Measurements from ENCODE around the gene DAZAP1. TPM values are rescaled to one million over a fixed set of nuclear protein-coding genes. Genes with fewer than 3 reads are reported as not detected.

DAZAP1 gene
- total RNA-seq, 1 experiment from 2014 or later = 165 TPM

DNA sequence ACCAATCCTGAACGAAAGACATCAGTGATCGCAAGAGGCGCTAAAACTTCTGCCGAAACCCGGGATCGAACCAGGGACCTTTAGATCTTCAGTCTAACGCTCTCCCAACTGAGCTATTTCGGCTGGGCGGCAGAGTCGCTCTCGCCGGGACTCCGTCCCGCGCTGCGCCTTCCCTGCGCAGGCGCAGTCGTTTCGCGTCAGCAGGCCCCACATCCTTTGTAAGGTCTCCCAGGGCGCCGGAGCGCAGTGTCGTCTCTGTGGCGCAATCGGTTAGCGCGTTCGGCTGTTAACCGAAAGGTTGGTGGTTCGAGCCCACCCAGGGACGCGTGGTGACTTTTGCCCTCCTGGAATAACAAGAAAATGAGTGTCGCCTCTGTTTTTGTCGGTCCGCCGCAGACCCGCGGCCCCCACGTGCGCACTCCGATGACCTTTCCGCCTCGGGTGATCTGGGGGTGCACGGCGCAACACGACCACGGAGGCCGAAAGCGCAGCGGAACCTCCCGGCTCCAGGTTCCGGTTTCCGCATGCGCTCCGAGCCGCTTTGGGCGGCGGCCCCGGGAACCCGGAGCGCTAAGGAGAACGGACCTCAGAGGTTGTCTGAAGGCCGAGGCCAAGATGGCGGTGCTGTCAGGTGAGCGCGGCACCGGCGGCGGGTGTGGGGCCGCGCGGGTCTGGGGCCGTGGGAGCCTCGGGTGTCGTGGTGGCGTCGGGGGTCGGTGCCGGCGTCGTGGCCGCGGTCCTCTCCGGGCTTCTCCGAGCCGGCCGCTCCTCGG, 23.9 kb upstream of the DAZAP1 start, which contains the start of gene NDUFS7:
NDUFS7 (plus strand) TSS at position 596 of the 773 bp plus-strand sequence; CDS start at position 616, 20 bp downstream.
- Histone ChIP-seq H3K36me3 (ENCODE audit: control insufficient read depth, insufficient read depth, low read length) (no peaks in the 10 kb centered on the region; the same call in 1 of the 2 replicates), H3K27me3 (replicated peaks; ENCODE audit: control insufficient read depth, insufficient read depth, low read length) (no peaks in the 10 kb centered on the region), H3K9me3 (no peaks in the 10 kb centered on the region), H3K4me1 (0 out of 2 replicates have a peak, but pooled peaks cover 3% of the 10 kb centered on the region), H3K4me3 (ENCODE audit: low read depth, low read length) (peak within 1 kb of the TSS; percentile 97)
- ChIA-PET POLR2A (no interaction called here), CTCF (interaction anchor here (0.8 to 1.0 kb wide), 2 partner anchors 29 to 117 kb away, joined by 3 read pairs; no protein-coding TSS in a partner anchor)
- peaks cover 29% of the 10 kb centered on the region for H3K36me3 Mint-ChIP-seq (ENCODE audit: insufficient read depth, unreplicated experiment)
- H3K4me1 Mint-ChIP-seq (ENCODE audit: low read depth, unreplicated experiment) = peaks cover 8% of the 10 kb centered on the region
- peak; percentile 87 to 91 for DNase-seq
- H3K27me3 Mint-ChIP-seq (ENCODE audit: insufficient read depth, unreplicated experiment) = peaks cover 6% of the 10 kb centered on the region
- intact Hi-C loops (cut with micrococcal nuclease; ENCODE audit: unreplicated experiment) = no loop called here
- peak within 1 kb of the TSS; percentile 85 for H3K4me3 Mint-ChIP-seq (ENCODE audit: unreplicated experiment)
- no peaks in the 10 kb centered on the region for H3K9me3 Mint-ChIP-seq (ENCODE audit: unreplicated experiment)
- peak within 1 kb of the TSS; percentile 99 for H3K27ac Mint-ChIP-seq (ENCODE audit: unreplicated experiment)
- BruUV-seq (replicated peaks) = no TSS peak
- TF ChIP-seq, protein P1, sequence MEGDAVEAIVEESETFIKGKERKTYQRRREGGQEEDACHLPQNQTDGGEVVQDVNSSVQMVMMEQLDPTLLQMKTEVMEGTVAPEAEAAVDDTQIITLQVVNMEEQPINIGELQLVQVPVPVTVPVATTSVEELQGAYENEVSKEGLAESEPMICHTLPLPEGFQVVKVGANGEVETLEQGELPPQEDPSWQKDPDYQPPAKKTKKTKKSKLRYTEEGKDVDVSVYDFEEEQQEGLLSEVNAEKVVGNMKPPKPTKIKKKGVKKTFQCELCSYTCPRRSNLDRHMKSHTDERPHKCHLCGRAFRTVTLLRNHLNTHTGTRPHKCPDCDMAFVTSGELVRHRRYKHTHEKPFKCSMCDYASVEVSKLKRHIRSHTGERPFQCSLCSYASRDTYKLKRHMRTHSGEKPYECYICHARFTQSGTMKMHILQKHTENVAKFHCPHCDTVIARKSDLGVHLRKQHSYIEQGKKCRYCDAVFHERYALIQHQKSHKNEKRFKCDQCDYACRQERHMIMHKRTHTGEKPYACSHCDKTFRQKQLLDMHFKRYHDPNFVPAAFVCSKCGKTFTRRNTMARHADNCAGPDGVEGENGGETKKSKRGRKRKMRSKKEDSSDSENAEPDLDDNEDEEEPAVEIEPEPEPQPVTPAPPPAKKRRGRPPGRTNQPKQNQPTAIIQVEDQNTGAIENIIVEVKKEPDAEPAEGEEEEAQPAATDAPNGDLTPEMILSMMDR (IDR thresholded peaks at IDR 0.05; ENCODE audit: insufficient read depth in 1 of 2, low read depth in 1 of 2, low read length in 1 of 2, severe bottlenecking in 1 of 2, unreplicated experiment in 1 of 2) = no peak

DNA sequence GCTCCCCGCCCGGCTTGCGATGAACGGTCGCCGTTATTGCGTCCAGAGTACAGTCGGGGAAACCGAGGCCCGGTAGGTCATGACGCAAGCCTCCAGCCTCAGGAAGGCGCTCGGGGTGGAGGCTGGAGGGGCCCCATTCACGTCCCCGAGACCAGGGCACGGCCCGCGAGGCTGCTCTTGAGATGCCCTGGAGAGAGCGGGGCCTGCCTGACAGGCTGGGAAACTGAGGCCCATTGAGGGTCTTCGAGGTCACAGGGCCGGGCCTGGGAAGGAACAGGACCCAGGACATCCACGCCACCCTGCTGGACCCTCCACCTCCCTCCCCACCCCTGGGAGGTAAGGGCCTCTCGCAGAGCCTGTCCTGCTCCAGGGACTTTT, 23.3 kb upstream of the DAZAP1 start:
- H3K4me3 ChIP-seq (ENCODE audit: low read depth, low read length) = peak overlapping the region; percentile 97
- Mint-ChIP-seq H3K27ac (ENCODE audit: unreplicated experiment) (peak overlapping the region; percentile 99), H3K4me3 (ENCODE audit: unreplicated experiment) (peak overlapping the region; percentile 85), H3K36me3 (ENCODE audit: insufficient read depth, unreplicated experiment) (peaks cover 29% of the 10 kb centered on the region), H3K9me3 (ENCODE audit: unreplicated experiment) (no peaks in the 10 kb centered on the region), H3K27me3 (ENCODE audit: insufficient read depth, unreplicated experiment) (peaks cover 6% of the 10 kb centered on the region), H3K4me1 (ENCODE audit: low read depth, unreplicated experiment) (peaks cover 8% of the 10 kb centered on the region)
- TSS peak; percentile 28 for BruUV-seq (replicated peaks)
- H3K9me3 ChIP-seq = no peaks in the 10 kb centered on the region
- ChIA-PET CTCF (no interaction called here), POLR2A (no interaction called here)
- intact Hi-C loops (cut with micrococcal nuclease; ENCODE audit: unreplicated experiment) = no loop called here
- TF ChIP-seq, protein P1 (IDR thresholded peaks at IDR 0.05; ENCODE audit: insufficient read depth in 1 of 2, low read depth in 1 of 2, low read length in 1 of 2, severe bottlenecking in 1 of 2, unreplicated experiment in 1 of 2) = no peak
- no peak for DNase-seq
- H3K4me1 ChIP-seq = 0 out of 2 replicates have a peak, but pooled peaks cover 3% of the 10 kb centered on the region
- H3K36me3 ChIP-seq (ENCODE audit: control insufficient read depth, insufficient read depth, low read length) = peaks cover 1% of the 10 kb centered on the region; the same call in 1 of the 2 replicates
- no peaks in the 10 kb centered on the region for H3K27me3 ChIP-seq (replicated peaks; ENCODE audit: control insufficient read depth, insufficient read depth, low read length)

DNA sequence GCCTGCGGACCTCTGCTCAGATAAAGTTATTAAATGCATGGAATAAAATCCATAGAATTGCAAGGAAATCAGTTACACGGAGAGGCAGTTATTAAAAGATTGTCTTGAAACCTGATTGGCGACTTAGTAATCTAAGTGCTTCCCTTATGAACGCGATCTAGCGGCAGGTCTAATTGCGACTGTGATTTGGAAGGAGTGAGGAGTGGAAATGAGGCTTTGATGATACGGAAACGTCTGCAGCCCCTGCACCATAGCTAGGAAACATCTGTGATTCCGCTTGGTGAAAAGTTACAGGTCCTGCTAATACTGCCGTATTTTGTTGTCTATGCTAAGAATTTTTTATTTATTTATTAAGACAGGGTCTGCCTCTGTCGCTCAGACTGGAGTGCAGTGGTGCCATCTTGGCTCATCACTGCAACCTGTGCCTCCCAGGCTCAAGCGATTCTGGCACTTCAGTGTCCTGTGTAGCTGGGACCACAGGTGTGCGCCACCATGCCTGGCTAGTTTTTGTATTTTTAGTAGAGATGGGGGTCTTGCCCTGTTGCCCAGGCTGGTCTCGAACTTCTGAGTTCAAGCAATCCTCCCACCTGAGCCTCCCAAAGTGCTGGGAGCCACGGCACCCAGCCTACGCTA, 22.8 kb upstream of the DAZAP1 start:
- Histone ChIP-seq H3K4me3 (ENCODE audit: low read depth, low read length) (peak overlapping the region; percentile 97), H3K9me3 (no peaks in the 10 kb centered on the region), H3K27me3 (replicated peaks; ENCODE audit: control insufficient read depth, insufficient read depth, low read length) (no peaks in the 10 kb centered on the region), H3K4me1 (0 out of 2 replicates have a peak, but pooled peaks cover 3% of the 10 kb centered on the region), H3K36me3 (ENCODE audit: control insufficient read depth, insufficient read depth, low read length) (peaks cover 2% of the 10 kb centered on the region; the same call in 1 of the 2 replicates)
- intact Hi-C loops (cut with micrococcal nuclease; ENCODE audit: unreplicated experiment) = no loop called here
- peak overlapping the region; percentile 99 for H3K27ac Mint-ChIP-seq (ENCODE audit: unreplicated experiment)
- H3K27me3 Mint-ChIP-seq (ENCODE audit: insufficient read depth, unreplicated experiment) = peaks cover 6% of the 10 kb centered on the region
- no peaks in the 10 kb centered on the region for H3K9me3 Mint-ChIP-seq (ENCODE audit: unreplicated experiment)
- CTCF ChIA-PET = no interaction called here
- H3K36me3 Mint-ChIP-seq (ENCODE audit: insufficient read depth, unreplicated experiment) = peaks cover 30% of the 10 kb centered on the region
- H3K4me1 Mint-ChIP-seq (ENCODE audit: low read depth, unreplicated experiment) = peaks cover 8% of the 10 kb centered on the region
- POLR2A ChIA-PET = no interaction called here
- no TSS peak for BruUV-seq (replicated peaks)
- DNase-seq = no peak
- peak overlapping the region; percentile 85 for H3K4me3 Mint-ChIP-seq (ENCODE audit: unreplicated experiment)
- TF ChIP-seq, protein P1 (IDR thresholded peaks at IDR 0.05; ENCODE audit: insufficient read depth in 1 of 2, low read depth in 1 of 2, low read length in 1 of 2, severe bottlenecking in 1 of 2, unreplicated experiment in 1 of 2) = no peak

Data from Caco-2 (cell line).